ENCODE data around the gene HYKK. TPM values are rescaled to one million over a fixed set of nuclear protein-coding genes. Genes with fewer than 3 reads are reported as not detected.

HYKK gene
- polyA plus RNA-seq, 1 of the 3 experiments (the other 2 are of a cell fraction), result 2.2 TPM

- TF ChIP-seq NFIC (IDR thresholded peaks at IDR 0.05; ENCODE audit: borderline replicate concordance) (no peak), USF2 (IDR thresholded peaks at IDR 0.05; ENCODE audit: borderline replicate concordance, low read depth, low read length) (no peak), FOXM1 (IDR thresholded peaks at IDR 0.05; ENCODE audit: low read depth) (no peak), FOSL2 (IDR thresholded peaks at IDR 0.05; ENCODE audit: borderline replicate concordance, low read depth) (no peak), TAF1 (IDR thresholded peaks at IDR 0.05; ENCODE audit: borderline replicate concordance, low read depth, low read length) (peak; percentile 83), ELF1 (IDR thresholded peaks at IDR 0.05) (peak; percentile 95), SIN3A (IDR thresholded peaks at IDR 0.05; ENCODE audit: borderline replicate concordance, low read depth, low read length) (no peak), CHD2 (IDR thresholded peaks at IDR 0.05; ENCODE audit: low read length, partially characterized antibody) (peak; percentile 10), RXRA (IDR thresholded peaks at IDR 0.05; ENCODE audit: borderline replicate concordance, low read depth) (no peak), POLR2AphosphoS5 (IDR thresholded peaks at IDR 0.05; ENCODE audit: low read depth, low read length) (peak; percentile 99), GABPA (IDR thresholded peaks at IDR 0.05; ENCODE audit: low read depth) (peak; percentile 35; the same call in 1 of the 2 replicates), RCOR1 (IDR thresholded peaks at IDR 0.05; ENCODE audit: low read length) (no peak)
- TF ChIP-seq, protein P1, sequence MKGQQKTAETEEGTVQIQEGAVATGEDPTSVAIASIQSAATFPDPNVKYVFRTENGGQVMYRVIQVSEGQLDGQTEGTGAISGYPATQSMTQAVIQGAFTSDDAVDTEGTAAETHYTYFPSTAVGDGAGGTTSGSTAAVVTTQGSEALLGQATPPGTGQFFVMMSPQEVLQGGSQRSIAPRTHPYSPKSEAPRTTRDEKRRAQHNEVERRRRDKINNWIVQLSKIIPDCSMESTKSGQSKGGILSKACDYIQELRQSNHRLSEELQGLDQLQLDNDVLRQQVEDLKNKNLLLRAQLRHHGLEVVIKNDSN (IDR thresholded peaks at IDR 0.05; ENCODE audit: borderline replicate concordance, low read depth), result no peak; the same call in 1 of the 2 replicates
- TF ChIP-seq, protein P2, sequence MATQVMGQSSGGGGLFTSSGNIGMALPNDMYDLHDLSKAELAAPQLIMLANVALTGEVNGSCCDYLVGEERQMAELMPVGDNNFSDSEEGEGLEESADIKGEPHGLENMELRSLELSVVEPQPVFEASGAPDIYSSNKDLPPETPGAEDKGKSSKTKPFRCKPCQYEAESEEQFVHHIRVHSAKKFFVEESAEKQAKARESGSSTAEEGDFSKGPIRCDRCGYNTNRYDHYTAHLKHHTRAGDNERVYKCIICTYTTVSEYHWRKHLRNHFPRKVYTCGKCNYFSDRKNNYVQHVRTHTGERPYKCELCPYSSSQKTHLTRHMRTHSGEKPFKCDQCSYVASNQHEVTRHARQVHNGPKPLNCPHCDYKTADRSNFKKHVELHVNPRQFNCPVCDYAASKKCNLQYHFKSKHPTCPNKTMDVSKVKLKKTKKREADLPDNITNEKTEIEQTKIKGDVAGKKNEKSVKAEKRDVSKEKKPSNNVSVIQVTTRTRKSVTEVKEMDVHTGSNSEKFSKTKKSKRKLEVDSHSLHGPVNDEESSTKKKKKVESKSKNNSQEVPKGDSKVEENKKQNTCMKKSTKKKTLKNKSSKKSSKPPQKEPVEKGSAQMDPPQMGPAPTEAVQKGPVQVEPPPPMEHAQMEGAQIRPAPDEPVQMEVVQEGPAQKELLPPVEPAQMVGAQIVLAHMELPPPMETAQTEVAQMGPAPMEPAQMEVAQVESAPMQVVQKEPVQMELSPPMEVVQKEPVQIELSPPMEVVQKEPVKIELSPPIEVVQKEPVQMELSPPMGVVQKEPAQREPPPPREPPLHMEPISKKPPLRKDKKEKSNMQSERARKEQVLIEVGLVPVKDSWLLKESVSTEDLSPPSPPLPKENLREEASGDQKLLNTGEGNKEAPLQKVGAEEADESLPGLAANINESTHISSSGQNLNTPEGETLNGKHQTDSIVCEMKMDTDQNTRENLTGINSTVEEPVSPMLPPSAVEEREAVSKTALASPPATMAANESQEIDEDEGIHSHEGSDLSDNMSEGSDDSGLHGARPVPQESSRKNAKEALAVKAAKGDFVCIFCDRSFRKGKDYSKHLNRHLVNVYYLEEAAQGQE (IDR thresholded peaks at IDR 0.05; ENCODE audit: low read depth, low read length), result 0 out of 2 replicates have a peak, but pooled peaks have one; percentile 3
- TF ChIP-seq, protein P3, sequence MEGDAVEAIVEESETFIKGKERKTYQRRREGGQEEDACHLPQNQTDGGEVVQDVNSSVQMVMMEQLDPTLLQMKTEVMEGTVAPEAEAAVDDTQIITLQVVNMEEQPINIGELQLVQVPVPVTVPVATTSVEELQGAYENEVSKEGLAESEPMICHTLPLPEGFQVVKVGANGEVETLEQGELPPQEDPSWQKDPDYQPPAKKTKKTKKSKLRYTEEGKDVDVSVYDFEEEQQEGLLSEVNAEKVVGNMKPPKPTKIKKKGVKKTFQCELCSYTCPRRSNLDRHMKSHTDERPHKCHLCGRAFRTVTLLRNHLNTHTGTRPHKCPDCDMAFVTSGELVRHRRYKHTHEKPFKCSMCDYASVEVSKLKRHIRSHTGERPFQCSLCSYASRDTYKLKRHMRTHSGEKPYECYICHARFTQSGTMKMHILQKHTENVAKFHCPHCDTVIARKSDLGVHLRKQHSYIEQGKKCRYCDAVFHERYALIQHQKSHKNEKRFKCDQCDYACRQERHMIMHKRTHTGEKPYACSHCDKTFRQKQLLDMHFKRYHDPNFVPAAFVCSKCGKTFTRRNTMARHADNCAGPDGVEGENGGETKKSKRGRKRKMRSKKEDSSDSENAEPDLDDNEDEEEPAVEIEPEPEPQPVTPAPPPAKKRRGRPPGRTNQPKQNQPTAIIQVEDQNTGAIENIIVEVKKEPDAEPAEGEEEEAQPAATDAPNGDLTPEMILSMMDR (IDR thresholded peaks at IDR 0.05), result 0 out of 2 replicates have a peak, but pooled peaks have one; percentile 16
- TF ChIP-seq, protein P4, sequence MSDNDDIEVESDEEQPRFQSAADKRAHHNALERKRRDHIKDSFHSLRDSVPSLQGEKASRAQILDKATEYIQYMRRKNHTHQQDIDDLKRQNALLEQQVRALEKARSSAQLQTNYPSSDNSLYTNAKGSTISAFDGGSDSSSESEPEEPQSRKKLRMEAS (IDR thresholded peaks at IDR 0.05; ENCODE audit: low read depth), result peak; percentile 87; the same call in 1 of the 2 replicates
These were observed 32.9 kb downstream of the HYKK start, which contains the start of gene PSMA4 (continued) for GRCh38 chr15:78540141-78540870.
